ENCODE data around the gene PCAT7.

The PCAT7 gene

GRCh38 chr9:94606646-94607422 is 52.0 kb downstream of the PCAT7 start:
- no peak for DNase-seq

GRCh38 chr9:94607423-94607691 is 52.5 kb downstream of the PCAT7 start:
- no peak for DNase-seq

GRCh38 chr9:94610181-94610606 is 55.3 kb downstream of the PCAT7 start:
- DNase-seq, result no peak

- DNase-seq, result no peak
These were observed 56.8 kb downstream of the PCAT7 start for GRCh38 chr9:94611638-94612068.

- DNase-seq, result no peak
These were observed 57.2 kb downstream of the PCAT7 start for GRCh38 chr9:94612071-94612470.

GRCh38 chr9:94613003-94613402 is 58.1 kb downstream of the PCAT7 start:
- no peak for DNase-seq

GRCh38 chr9:94619026-94619425 is 64.1 kb downstream of the PCAT7 start:
- no peak for DNase-seq
